GM04503 (cell line): ENCODE data around the gene PITX1.

Source experiments
- DNase-seq: peaks from one replicate; pipeline ENCODE4 v3.0.0-alpha.2; 2012; ENCODE audit warnings: low read depth

PITX1 gene

GRCh38 chr5:135029477-135030122 is 4.4 kb downstream of the PITX1 start:
- no peak for DNase-seq

GRCh38 chr5:135028791-135029476 is 5.1 kb downstream of the PITX1 start:
- no peak for DNase-seq

- no peak for DNase-seq
These were observed 6.1 kb downstream of the PITX1 start for GRCh38 chr5:135027697-135028615.

GRCh38 chr5:135027266-135027696 is 6.7 kb downstream of the PITX1 start:
- DNase-seq = no peak

GRCh38 chr5:135026645-135027265 is 7.3 kb downstream of the PITX1 start:
- no peak for DNase-seq

GRCh38 chr5:135025730-135026644 is 8.0 kb downstream of the PITX1 start:
- no peak for DNase-seq

- no peak for DNase-seq
These were observed 8.9 kb downstream of the PITX1 start for GRCh38 chr5:135024956-135025729.

- no peak for DNase-seq
These were observed 13.7 kb downstream of the PITX1 start for GRCh38 chr5:135020111-135020895.

GRCh38 chr5:135019314-135019713 is 14.7 kb downstream of the PITX1 start:
- DNase-seq = no peak

GRCh38 chr5:135018457-135018856 is 15.6 kb downstream of the PITX1 start:
- no peak for DNase-seq

GRCh38 chr5:135016861-135017290 is 17.2 kb downstream of the PITX1 start:
- no peak for DNase-seq

- DNase-seq = no peak
These were observed 18.1 kb downstream of the PITX1 start for GRCh38 chr5:135015942-135016341.

GRCh38 chr5:135013947-135014570 is 20.0 kb downstream of the PITX1 start:
- DNase-seq = no peak

- no peak for DNase-seq
These were observed 20.6 kb downstream of the PITX1 start for GRCh38 chr5:135013445-135013844.

- DNase-seq = no peak
These were observed 21.1 kb downstream of the PITX1 start for GRCh38 chr5:135012951-135013391.

GRCh38 chr5:135012033-135012588 is 21.9 kb downstream of the PITX1 start:
- no peak for DNase-seq

- no peak for DNase-seq
These were observed 22.5 kb downstream of the PITX1 start for GRCh38 chr5:135011355-135012032.
